Measurements from ENCODE around the gene PTPRM.

- TF ChIP-seq CTCF (IDR thresholded peaks at IDR 0.05) (no peak), POLR2AphosphoS5 (IDR thresholded peaks at IDR 0.05) (no peak), EP300 (IDR thresholded peaks at IDR 0.05) (no peak), POLR2A (IDR thresholded peaks at IDR 0.05) (no peak)
Observed at GRCh38 chr18:8375249-8375648, 808.1 kb downstream of the PTPRM start.

All from gastroesophageal sphincter (tissue), 3 donors.